Prostate gland (tissue), 2 donors: ENCODE results near the gene TAF4B. TPM values are rescaled to one million over a fixed set of nuclear protein-coding genes. Genes with fewer than 3 reads are reported as not detected.

Experiments
- DNase-seq: peaks from one replicate; pipeline ENCODE4 v3.0.0-alpha.2; 2019; ENCODE audit warnings: low spot score
- H3K27ac ChIP-seq, 2 donors: fragments of 200-600 bp; sonication (generic); 2 replicates each; pipeline ENCODE4 v1.5.1; 2017 to 2019
- H3K27me3 ChIP-seq: fragments of 200-600 bp; sonication (generic); replicated peaks from 2 replicates; pipeline ENCODE4 v1.5.1; 2019; ENCODE audit not compliant: insufficient read depth
- H3K36me3 ChIP-seq, 2 donors: fragments of 200-600 bp; sonication (generic); 1 replicate in 1 of 2; 2 replicates in 1 of 2; pipeline versions ENCODE4 v1.5.1 to v1.8.1; 2017 to 2019
- H3K4me1 ChIP-seq: fragments of 200-600 bp; sonication (generic); replicated peaks from 2 replicates; pipeline ENCODE4 v1.5.1; 2019
- H3K4me3 ChIP-seq, 2 donors: fragments of 200-600 bp; sonication (generic); 2 replicates each; pipeline ENCODE4 v1.5.1; 2017 to 2019
- H3K9me3 ChIP-seq: fragments of 200-600 bp; sonication (generic); 2 replicates; pipeline ENCODE4 v1.5.1; 2017
- CTCF ChIP-seq, 4 experiments: fragments of 200-600 bp in 2 of 4; fragments of 450-650 bp in 2 of 4; sonication (generic) in 2 of 4; IDR thresholded peaks; 1 replicate in 3 of 4; 2 replicates in 1 of 4; pipeline ENCODE4 v1.5.1; 2016 to 2019; ENCODE audit warnings: antibody characterized with exemption in 4 of 4, mild to moderate bottlenecking in 2 of 4, moderate library complexity in 2 of 4
- POLR2A ChIP-seq: fragments of 450-650 bp; IDR thresholded peaks from one replicate; pipeline ENCODE4 v1.6.1; 2016; ENCODE audit warnings: antibody characterized with exemption, mild to moderate bottlenecking
- POLR2AphosphoS5 ChIP-seq: sonication (generic); formaldehyde crosslinking; IDR thresholded peaks from one replicate; pipeline ENCODE4 v1.6.1; 2017; ENCODE audit warnings: antibody characterized with exemption
- WGBS: methylation state at CpG from one replicate; pipeline ENCODE4 v1.1.5; 2018; 5-methylcytosine and 5-hydroxymethylcytosine counted together
- intact Hi-C: fragments of 100-400 bp; cut with DNase I; formaldehyde crosslinking; loops from one replicate; pipeline ENCODE4 v1.14.2; 2022
- total RNA-seq, 2 donors: library from RNA; depleted of rRNA; stranded (reverse); fragments of >200 nt; gene quantifications; one replicate each; pipeline ENCODE4 v1.1.0, GENCODE V29; 2016

TAF4B gene
- total RNA-seq, 2 donors from 2014 or later: 5.3 to 37.3 TPM

GRCh38 chr18:26335156-26335555 is 108.9 kb downstream of the TAF4B start:
- H3K4me1 ChIP-seq: no peaks in the 10 kb centered on the region
- no peak overlapping the region for H3K27ac ChIP-seq
- no peak for DNase-seq
- no peak for TF ChIP-seq CTCF (IDR thresholded peaks at IDR 0.05)
- no peak for TF ChIP-seq POLR2AphosphoS5
- TF ChIP-seq POLR2A: no peak
- H3K9me3 ChIP-seq: no peaks in the 10 kb centered on the region
- intact Hi-C loops: no loop called here
- WGBS: 18% methylated on average over 2 of the region's 2 CpGs
- H3K4me3 ChIP-seq: no peak overlapping the region
- H3K27me3 ChIP-seq: no peaks in the 10 kb centered on the region
- H3K36me3 ChIP-seq: no peaks in the 10 kb centered on the region

- H3K27me3 ChIP-seq: no peaks in the 10 kb centered on the region
- H3K36me3 ChIP-seq: no peaks in the 10 kb centered on the region
- H3K4me1 ChIP-seq: no peaks in the 10 kb centered on the region
- H3K27ac ChIP-seq: no peak overlapping the region
- H3K4me3 ChIP-seq: no peak overlapping the region
- no peak for TF ChIP-seq POLR2A
- TF ChIP-seq POLR2AphosphoS5: no peak
- TF ChIP-seq CTCF (IDR thresholded peaks at IDR 0.05): no peak
- no peaks in the 10 kb centered on the region for H3K9me3 ChIP-seq
- intact Hi-C loops: no loop called here
- WGBS: 29% methylated on average over 4 of the region's 4 CpGs
- DNase-seq: no peak
Observed at GRCh38 chr18:26335571-26336487, 109.6 kb downstream of the TAF4B start.

GRCh38 chr18:26336572-26336971 is 110.3 kb downstream of the TAF4B start:
- WGBS: 60% methylated on average over 1 of the region's 1 CpG
- H3K9me3 ChIP-seq: no peaks in the 10 kb centered on the region
- intact Hi-C loops: no loop called here
- no peak overlapping the region for H3K27ac ChIP-seq
- no peaks in the 10 kb centered on the region for H3K4me1 ChIP-seq
- no peaks in the 10 kb centered on the region for H3K27me3 ChIP-seq
- no peak overlapping the region for H3K4me3 ChIP-seq
- no peaks in the 10 kb centered on the region for H3K36me3 ChIP-seq
- DNase-seq: no peak
- TF ChIP-seq POLR2AphosphoS5: no peak
- no peak for TF ChIP-seq CTCF (IDR thresholded peaks at IDR 0.05)
- no peak for TF ChIP-seq POLR2A

GRCh38 chr18:26342646-26343045 is 116.4 kb downstream of the TAF4B start:
- Histone ChIP-seq H3K4me3 (no peak overlapping the region), H3K36me3 (no peaks in the 10 kb centered on the region), H3K27ac (no peak overlapping the region), H3K27me3 (no peaks in the 10 kb centered on the region), H3K4me1 (no peaks in the 10 kb centered on the region), H3K9me3 (no peaks in the 10 kb centered on the region)
- TF ChIP-seq POLR2A (no peak), POLR2AphosphoS5 (peak; percentile 34), CTCF (IDR thresholded peaks at IDR 0.05) (no peak)
- peak; percentile 7 for DNase-seq
- intact Hi-C loops: no loop called here

GRCh38 chr18:26350961-26351360 is 124.7 kb downstream of the TAF4B start:
- no peaks in the 10 kb centered on the region for H3K27me3 ChIP-seq
- intact Hi-C loops: no loop called here
- TF ChIP-seq POLR2A: no peak
- no peak for TF ChIP-seq POLR2AphosphoS5
- TF ChIP-seq CTCF (IDR thresholded peaks at IDR 0.05): no peak
- no peak for DNase-seq
- H3K9me3 ChIP-seq: no peaks in the 10 kb centered on the region
- no peaks in the 10 kb centered on the region for H3K36me3 ChIP-seq
- H3K4me1 ChIP-seq: no peaks in the 10 kb centered on the region
- H3K27ac ChIP-seq: no peak overlapping the region
- H3K4me3 ChIP-seq: no peak overlapping the region
